Activated CD8-positive, alpha-beta T cell treated with anti-CD3 and anti-CD28 coated beads for 36 hours (primary cell): Measurements from ENCODE around the gene MEMO1. TPM values are rescaled to one million over a fixed set of nuclear protein-coding genes. Genes with fewer than 3 reads are reported as not detected.

Experiments
- ATAC-seq: fragments of 200-7000 bp; cut with Tn5 transposase; one replicate; pipeline ENCODE4 v1.10.0; 2021; ENCODE audit warnings: mild to moderate bottlenecking, moderate library complexity
- CTCF ChIA-PET: fragments of 350-600 bp; sonication (Branson Sonifier 250); formaldehyde crosslinking; loops from one replicate; lab custom pipeline; 2021; ENCODE audit warnings: antibody characterized with exemption; lab: Charles Lee
- POLR2A ChIA-PET: fragments of 350-600 bp; sonication (Branson Sonifier 250); formaldehyde crosslinking; loops from one replicate; lab custom pipeline; 2021; ENCODE audit warnings: antibody characterized with exemption; lab: Charles Lee
- DNase-seq: peaks from one replicate; pipeline ENCODE4 v3.0.0-alpha.2; 2020
- H3K27ac Mint-ChIP-seq: one replicate; pipeline ENCODE4 v1.8.0; 2021; ENCODE audit warnings: mild to moderate bottlenecking, mixed read lengths
- H3K27me3 Mint-ChIP-seq: one replicate; pipeline ENCODE4 v1.8.0; 2021; ENCODE audit warnings: mixed read lengths
- H3K36me3 Mint-ChIP-seq: one replicate; pipeline ENCODE4 v1.8.0; 2021; ENCODE audit warnings: low read depth, mixed read lengths
- H3K4me1 Mint-ChIP-seq: one replicate; pipeline ENCODE4 v1.8.0; 2021; ENCODE audit warnings: low read depth, mixed read lengths
- H3K4me3 Mint-ChIP-seq: one replicate; pipeline ENCODE4 v1.8.0; 2021; ENCODE audit warnings: mild to moderate bottlenecking, moderate library complexity, mixed read lengths
- H3K9me3 Mint-ChIP-seq: one replicate; pipeline ENCODE4 v1.8.0; 2021; ENCODE audit warnings: mixed read lengths
- intact Hi-C: fragments of 100-400 bp; cut with micrococcal nuclease; formaldehyde crosslinking; loops from one replicate; pipeline ENCODE4 v1.10.0; 2022
- total RNA-seq, 2 experiments: library from RNA; stranded (reverse); gene quantifications; one replicate each; pipeline ENCODE4 v1.2.3, GENCODE V29; 2021
- TF ChIP-seq, protein P1 (sequence below): fragments of 200-600 bp; IDR thresholded peaks from one replicate; pipeline ENCODE4 v1.8.0; 2022; ENCODE audit warnings: antibody characterized with exemption, mild to moderate bottlenecking

Gene MEMO1
- total RNA-seq, 2 experiments from 2014 or later, result 46.5 to 46.9 TPM

- TF ChIP-seq, protein P1, sequence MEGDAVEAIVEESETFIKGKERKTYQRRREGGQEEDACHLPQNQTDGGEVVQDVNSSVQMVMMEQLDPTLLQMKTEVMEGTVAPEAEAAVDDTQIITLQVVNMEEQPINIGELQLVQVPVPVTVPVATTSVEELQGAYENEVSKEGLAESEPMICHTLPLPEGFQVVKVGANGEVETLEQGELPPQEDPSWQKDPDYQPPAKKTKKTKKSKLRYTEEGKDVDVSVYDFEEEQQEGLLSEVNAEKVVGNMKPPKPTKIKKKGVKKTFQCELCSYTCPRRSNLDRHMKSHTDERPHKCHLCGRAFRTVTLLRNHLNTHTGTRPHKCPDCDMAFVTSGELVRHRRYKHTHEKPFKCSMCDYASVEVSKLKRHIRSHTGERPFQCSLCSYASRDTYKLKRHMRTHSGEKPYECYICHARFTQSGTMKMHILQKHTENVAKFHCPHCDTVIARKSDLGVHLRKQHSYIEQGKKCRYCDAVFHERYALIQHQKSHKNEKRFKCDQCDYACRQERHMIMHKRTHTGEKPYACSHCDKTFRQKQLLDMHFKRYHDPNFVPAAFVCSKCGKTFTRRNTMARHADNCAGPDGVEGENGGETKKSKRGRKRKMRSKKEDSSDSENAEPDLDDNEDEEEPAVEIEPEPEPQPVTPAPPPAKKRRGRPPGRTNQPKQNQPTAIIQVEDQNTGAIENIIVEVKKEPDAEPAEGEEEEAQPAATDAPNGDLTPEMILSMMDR, result no peak
- ATAC-seq, result no peak
- no peak for DNase-seq
- Mint-ChIP-seq H3K4me3 (no peak overlapping the region), H3K27me3 (no peaks in the 10 kb centered on the region), H3K27ac (no peak overlapping the region), H3K9me3 (peaks cover 6% of the 10 kb centered on the region), H3K4me1 (peaks cover 2% of the 10 kb centered on the region), H3K36me3 (peaks cover 27% of the 10 kb centered on the region)
- CTCF ChIA-PET, result no interaction called here
- POLR2A ChIA-PET, result no interaction called here
- intact Hi-C loops, result no loop called here
Measured at GRCh38 chr2:31893094-31893493, 117.7 kb downstream of the MEMO1 start.

GRCh38 chr2:31889044-31889443 lies 121.8 kb downstream of the MEMO1 start:
- H3K36me3 Mint-ChIP-seq, result peaks cover 11% of the 10 kb centered on the region
- H3K4me3 Mint-ChIP-seq, result no peak overlapping the region
- H3K4me1 Mint-ChIP-seq, result no peaks in the 10 kb centered on the region
- TF ChIP-seq, protein P1, result no peak
- intact Hi-C loops, result no loop called here
- POLR2A ChIA-PET, result interaction anchor here (0.6 kb wide), 1 partner anchor 52 kb away, joined by 3 read pairs; no protein-coding TSS in a partner anchor
- CTCF ChIA-PET, result no interaction called here
- no peaks in the 10 kb centered on the region for H3K27me3 Mint-ChIP-seq
- no peak overlapping the region for H3K27ac Mint-ChIP-seq
- no peaks in the 10 kb centered on the region for H3K9me3 Mint-ChIP-seq
- ATAC-seq (no peak), DNase-seq (no peak)

- H3K27me3 Mint-ChIP-seq, result no peaks in the 10 kb centered on the region
- DNase-seq (no peak), ATAC-seq (no peak)
- POLR2A ChIA-PET, result no interaction called here
- H3K4me3 Mint-ChIP-seq, result no peak overlapping the region
- H3K4me1 Mint-ChIP-seq, result no peaks in the 10 kb centered on the region
- H3K36me3 Mint-ChIP-seq, result peaks cover 11% of the 10 kb centered on the region
- TF ChIP-seq, protein P1, result no peak
- intact Hi-C loops, result no loop called here
- no peak overlapping the region for H3K27ac Mint-ChIP-seq
- no peaks in the 10 kb centered on the region for H3K9me3 Mint-ChIP-seq
- CTCF ChIA-PET, result no interaction called here
Measured at GRCh38 chr2:31888550-31888949, 122.3 kb downstream of the MEMO1 start.

DNA sequence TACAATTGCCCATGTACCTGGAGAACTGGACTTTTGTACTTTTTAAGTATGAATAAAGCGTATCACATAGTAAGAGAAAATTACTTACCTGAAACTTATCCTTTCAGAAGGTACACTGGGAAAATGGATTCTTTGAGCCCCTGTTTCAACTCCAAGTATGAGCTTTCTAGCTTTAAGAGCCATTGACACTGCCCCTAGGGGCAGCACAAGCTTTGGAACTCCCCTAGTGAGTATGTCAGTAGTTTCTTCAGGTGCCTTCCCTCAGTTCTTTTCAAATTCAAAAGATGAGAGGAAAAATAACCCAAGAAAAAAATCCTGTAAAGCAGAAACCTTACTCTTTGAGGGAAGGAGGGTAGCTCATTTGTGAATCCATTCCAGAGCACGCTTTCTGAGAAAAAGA lies 124.1 kb downstream of the MEMO1 start:
- ChIA-PET POLR2A (no interaction called here), CTCF (interaction anchor here (0.6 to 1.5 kb wide), 7 partner anchors 10 to 279 kb away, joined by 3 to 6 read pairs (median 3); partner anchors contain the start of genes DPY30 and SLC30A6)
- Mint-ChIP-seq H3K36me3 (peaks cover 7% of the 10 kb centered on the region), H3K4me1 (no peaks in the 10 kb centered on the region), H3K9me3 (no peaks in the 10 kb centered on the region), H3K4me3 (no peak overlapping the region), H3K27ac (no peak overlapping the region), H3K27me3 (no peaks in the 10 kb centered on the region)
- DNase-seq (peak; percentile 35), ATAC-seq (no peak)
- intact Hi-C loops, result no loop called here
- TF ChIP-seq, protein P1, result no peak

- DNase-seq (no peak), ATAC-seq (no peak)
- Mint-ChIP-seq H3K36me3 (peaks cover 15% of the 10 kb centered on the region), H3K9me3 (no peaks in the 10 kb centered on the region), H3K27ac (no peak overlapping the region), H3K4me1 (no peaks in the 10 kb centered on the region), H3K4me3 (no peak overlapping the region), H3K27me3 (no peaks in the 10 kb centered on the region)
- intact Hi-C loops, result no loop called here
- TF ChIP-seq, protein P1, result no peak
- POLR2A ChIA-PET, result no interaction called here
- CTCF ChIA-PET, result no interaction called here
Measured at GRCh38 chr2:31877008-31877407, 133.8 kb downstream of the MEMO1 start.
